ENCODE measurements around the gene ARFGEF2.
"Not testable (repeated sequence)": the region's sequence is repeated elsewhere in the genome, so short reads cannot be mapped to it uniquely, and the experiment has no call there.

ARFGEF2 gene

GRCh38 chr20:49046087-49046900 lies 124.8 kb downstream of the ARFGEF2 start, which contains the start of gene CSE1L:
TSS of gene CSE1L (plus strand) at chr20:49046312. CDS start at chr20:49058464, 12,152 bp downstream.
- in situ Hi-C loops (cut with MboI; ENCODE audit: low sequenced_read_pairs) = no loop called here

- in situ Hi-C loops (cut with MboI; ENCODE audit: low sequenced_read_pairs) = no loop called here
Observed at GRCh38 chr20:49052334-49052733, 130.8 kb downstream of the ARFGEF2 start.

- in situ Hi-C loops (cut with MboI; ENCODE audit: low sequenced_read_pairs) = no loop called here
Observed at GRCh38 chr20:49054056-49054643, 132.6 kb downstream of the ARFGEF2 start.

DNA sequence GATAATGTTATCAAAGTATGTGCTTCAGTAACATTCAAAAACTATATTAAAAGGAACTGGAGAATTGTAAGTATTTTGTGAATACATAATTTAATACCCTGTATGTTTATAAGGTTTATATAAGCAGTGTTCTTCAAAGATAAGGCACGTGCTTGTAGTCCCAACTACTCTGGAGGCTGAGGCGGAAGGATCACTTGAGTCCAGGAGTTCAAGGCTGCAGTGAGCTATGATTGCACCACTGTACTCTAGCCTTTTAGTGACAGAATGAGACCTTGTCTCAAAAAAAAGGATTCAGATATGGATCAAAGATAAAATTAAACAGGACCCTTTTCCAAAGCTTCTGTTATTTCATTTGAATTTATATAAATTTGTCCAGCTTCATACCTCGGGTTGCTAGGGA lies 141.8 kb downstream of the ARFGEF2 start:
- in situ Hi-C loops (cut with MboI; ENCODE audit: low sequenced_read_pairs) = no loop called here

- in situ Hi-C loops (cut with MboI; ENCODE audit: low sequenced_read_pairs) = no loop called here
Observed at GRCh38 chr20:49074521-49074920, 153.0 kb downstream of the ARFGEF2 start.

- in situ Hi-C loops (cut with MboI; ENCODE audit: low sequenced_read_pairs) = no loop called here
Observed at GRCh38 chr20:49078310-49078709, 156.8 kb downstream of the ARFGEF2 start.

- in situ Hi-C loops (cut with MboI; ENCODE audit: low sequenced_read_pairs) = not testable (repeated sequence)
Observed at GRCh38 chr20:49082295-49082694, 160.8 kb downstream of the ARFGEF2 start.

All from HL-60/S4 (cell line).